OCI-LY7 (cell line): Measurements from ENCODE around the gene NEIL3. TPM values are rescaled to one million over a fixed set of nuclear protein-coding genes. Genes with fewer than 3 reads are reported as not detected.
A peak's percentile ranks its signal among the peaks of the same experiment; 100 is the strongest.

ENCODE experiments used
- BruUV-seq: library from RNA; stranded (reverse); fragments of 400-500 nt; replicated peaks from 2 replicates; lab custom pipeline; 2021; lab: Mats Ljungman, UMichigan
- CTCF ChIA-PET: fragments of 300-600 bp; sonication (Branson Sonifier 250); formaldehyde crosslinking; loops from one replicate; lab custom pipeline; 2022; ENCODE audit warnings: antibody characterized with exemption; ENCODE audit not compliant: unreplicated experiment; lab: Charles Lee
- POLR2A ChIA-PET: fragments of 300-600 bp; sonication (Branson Sonifier 250); formaldehyde crosslinking; loops from one replicate; lab custom pipeline; 2022; ENCODE audit warnings: antibody characterized with exemption; lab: Charles Lee
- DNase-seq: peaks from one replicate; pipeline ENCODE4 v3.0.0-alpha.2; 2015; ENCODE audit warnings: low spot score
- H2AFZ ChIP-seq: fragments of 200-600 bp; sonication (generic), shearing (Covaris generic); 2 replicates; pipeline ENCODE4 v1.6.1; 2014; ENCODE audit warnings: mild to moderate bottlenecking, antibody characterized with exemption, low read length, moderate library complexity
- H3K27ac ChIP-seq: fragments of 200-600 bp; sonication (generic); 2 replicates; pipeline ENCODE4 v1.5.1; 2014; ENCODE audit warnings: mixed run types, low read depth, mild to moderate bottlenecking, moderate library complexity, low read length, inconsistent platforms; ENCODE audit not compliant: poor library complexity, severe bottlenecking
- H3K36me3 ChIP-seq: fragments of 200-600 bp; sonication (generic); 2 replicates; pipeline ENCODE4 v1.6.1; 2014; ENCODE audit warnings: mild to moderate bottlenecking, antibody characterized with exemption, low read length, moderate library complexity, mixed read lengths; ENCODE audit not compliant: insufficient read depth
- H3K4me1 ChIP-seq: fragments of 200-600 bp; sonication (generic); 2 replicates; pipeline ENCODE4 v1.5.1; 2014; ENCODE audit warnings: mild to moderate bottlenecking, low read length; ENCODE audit not compliant: insufficient read depth, poor library complexity, severe bottlenecking
- H3K4me2 ChIP-seq: fragments of 200-600 bp; sonication (generic); 2 replicates; pipeline ENCODE4 v1.6.1; 2014; ENCODE audit warnings: mild to moderate bottlenecking, low read length
- H3K4me3 ChIP-seq: fragments of 200-600 bp; sonication (generic); 2 replicates; pipeline ENCODE4 v1.5.1; 2014; ENCODE audit warnings: mild to moderate bottlenecking, low read depth, low read length; ENCODE audit not compliant: poor library complexity, severe bottlenecking
- H3K79me2 ChIP-seq: fragments of 200-600 bp; sonication (generic); 2 replicates; pipeline ENCODE4 v1.6.1; 2016; ENCODE audit warnings: low read depth, mild to moderate bottlenecking, low read length, moderate library complexity, mixed read lengths; ENCODE audit not compliant: insufficient read depth
- H3K9me2 ChIP-seq: fragments of 200-600 bp; sonication (generic); 2 replicates; pipeline ENCODE4 v1.6.1; 2016; ENCODE audit warnings: mild to moderate bottlenecking, low read length, mixed read lengths; ENCODE audit not compliant: insufficient read depth
- H3K9me3 ChIP-seq: fragments of 200-600 bp; sonication (generic); 2 replicates; pipeline ENCODE4 v1.6.1; 2014; ENCODE audit warnings: mild to moderate bottlenecking, mixed run types, low read length, mixed read lengths
- H4K20me1 ChIP-seq: fragments of 200-600 bp; sonication (generic); 2 replicates; pipeline ENCODE4 v1.6.1; 2014; ENCODE audit warnings: mild to moderate bottlenecking, antibody characterized with exemption, low read length, moderate library complexity, mixed read lengths; ENCODE audit not compliant: insufficient read depth
- CTCF ChIP-seq: fragments of 200-600 bp; sonication (generic); conservative IDR thresholded peaks from 2 replicates; pipeline ENCODE4 v1.5.1; 2014; ENCODE audit warnings: mild to moderate bottlenecking, antibody characterized with exemption, low read length, moderate library complexity, mixed read lengths
- EZH2phosphoT487 ChIP-seq: fragments of 200-600 bp; sonication (generic); IDR thresholded peaks from 2 replicates; pipeline ENCODE4 v1.6.1; 2018; ENCODE audit warnings: low read depth, borderline replicate concordance, mild to moderate bottlenecking, mixed run types, antibody characterized with exemption, low read length, moderate library complexity, mixed read lengths
- intact Hi-C: fragments of 100-400 bp; cut with micrococcal nuclease; formaldehyde crosslinking; loops from one replicate; pipeline ENCODE4 v1.10.0; 2022; ENCODE audit not compliant: unreplicated experiment
- total RNA-seq, 2 experiments: library from RNA; depleted of rRNA in 1 of 2; stranded (reverse); fragments of >200 nt in 1 of 2; shearing (Covaris generic) in 1 of 2; gene quantifications; 2 replicates each; pipeline ENCODE4 v1.2.3, GENCODE V29; 2014 to 2022

NEIL3 gene
- total RNA-seq, 2 experiments from 2014 or later = 19.1 to 22.9 TPM

DNA sequence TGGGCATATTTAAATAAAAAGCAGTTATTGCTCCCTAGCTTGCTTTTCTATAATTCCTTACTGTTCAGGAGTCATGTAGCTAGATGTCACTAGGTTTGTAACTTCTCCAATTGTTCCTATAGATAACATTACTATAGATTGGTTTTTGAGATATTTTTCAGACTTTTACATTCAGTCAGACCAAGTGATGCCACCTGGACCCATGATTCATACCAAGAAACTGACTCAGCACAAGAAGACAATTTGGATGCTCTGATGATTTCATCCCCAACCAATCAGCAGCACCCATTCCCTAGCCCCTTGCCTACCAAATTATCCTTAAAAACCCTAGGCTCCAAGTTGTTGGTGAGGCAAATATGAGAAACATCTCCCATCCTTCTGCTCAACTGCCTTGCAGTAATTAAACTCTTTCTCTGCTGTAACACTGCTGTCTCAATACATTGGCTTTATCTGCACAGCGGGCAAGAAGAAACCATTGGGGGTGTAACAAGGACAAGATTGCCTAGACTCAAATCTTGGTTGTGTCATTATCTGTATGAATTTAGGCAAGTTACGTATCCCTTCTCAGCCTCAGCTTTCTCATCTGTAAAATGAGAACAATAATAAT lies 11.8 kb upstream of the NEIL3 start:
- H3K9me3 ChIP-seq = peaks cover 9% of the 10 kb centered on the region
- no peak overlapping the region for H3K27ac ChIP-seq
- no peaks in the 10 kb centered on the region for H3K9me2 ChIP-seq
- TF ChIP-seq EZH2phosphoT487 (no peak), CTCF (no peak)
- no peak overlapping the region for H3K4me3 ChIP-seq
- BruUV-seq = no TSS peak
- no peaks in the 10 kb centered on the region for H3K36me3 ChIP-seq
- CTCF ChIA-PET = no interaction called here
- POLR2A ChIA-PET = interaction anchor here (1.0 to 1.6 kb wide), 3 partner anchors 11 to 42 kb away, joined by 3 to 7 read pairs (median 5); partner anchors contain the start of gene NEIL3
- DNase-seq = no peak
- H3K4me2 ChIP-seq = no peak overlapping the region
- no peaks in the 10 kb centered on the region for H3K4me1 ChIP-seq
- H4K20me1 ChIP-seq = no peaks in the 10 kb centered on the region
- intact Hi-C loops = no loop called here
- H3K79me2 ChIP-seq = no peaks in the 10 kb centered on the region
- H2AFZ ChIP-seq = no peak overlapping the region

DNA sequence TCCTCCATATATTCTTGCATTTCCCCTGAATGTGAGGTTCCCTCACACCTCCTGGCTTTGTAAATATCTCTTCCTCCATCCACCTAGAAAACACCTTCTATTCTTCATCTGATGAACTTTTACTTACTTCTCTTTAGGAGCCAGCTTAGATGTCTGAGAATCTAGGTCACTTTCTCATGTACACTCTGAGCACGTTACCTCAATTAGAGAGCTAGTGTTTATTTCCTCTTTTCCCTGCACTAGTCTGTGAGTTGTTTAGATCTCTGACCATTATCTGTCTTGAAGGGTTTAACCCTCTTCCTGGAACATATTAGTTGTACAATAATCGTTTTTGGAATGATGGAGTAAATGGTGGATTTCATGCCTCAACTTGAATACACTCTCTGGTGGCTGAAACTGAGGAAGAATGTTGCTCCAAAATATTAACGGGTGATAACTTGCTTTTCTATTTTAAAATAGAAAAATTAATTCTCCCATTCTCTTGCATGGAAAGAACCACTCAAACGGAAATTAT lies 8.5 kb upstream of the NEIL3 start:
- H3K9me3 ChIP-seq = peaks cover 9% of the 10 kb centered on the region
- POLR2A ChIA-PET = interaction anchor here (1.1 to 1.9 kb wide), 2 partner anchors 9 to 13 kb away, joined by 4 to 7 read pairs; no protein-coding TSS in a partner anchor
- H2AFZ ChIP-seq = 0 out of 2 replicates have a peak overlapping the region, but pooled peaks have one; percentile 14
- no peak overlapping the region for H3K27ac ChIP-seq
- no peaks in the 10 kb centered on the region for H3K36me3 ChIP-seq
- intact Hi-C loops = no loop called here
- no peak overlapping the region for H3K4me3 ChIP-seq
- no peaks in the 10 kb centered on the region for H3K4me1 ChIP-seq
- BruUV-seq = no TSS peak
- H3K4me2 ChIP-seq = no peak overlapping the region
- H4K20me1 ChIP-seq = no peaks in the 10 kb centered on the region
- no peak for TF ChIP-seq EZH2phosphoT487
- TF ChIP-seq CTCF = no peak
- H3K9me2 ChIP-seq = no peaks in the 10 kb centered on the region; the same call in 1 of the 2 replicates
- CTCF ChIA-PET = interaction anchor here (1.4 kb wide), 1 partner anchor 9 kb away, joined by 6 read pairs; the partner anchor contains the start of gene NEIL3
- no peak for DNase-seq
- H3K79me2 ChIP-seq = no peaks in the 10 kb centered on the region
